ENCODE data around the gene HBS1L. TPM values are rescaled to one million over a fixed set of nuclear protein-coding genes. Genes with fewer than 3 reads are reported as not detected.

The HBS1L gene
- total and polyA plus RNA-seq, 10 of the 15 experiments (the other 5 are each of a cell fraction or from before 2014, with no cell fraction given): 58.7 to 142 (median 78.8) TPM

- TF ChIP-seq, protein P1, sequence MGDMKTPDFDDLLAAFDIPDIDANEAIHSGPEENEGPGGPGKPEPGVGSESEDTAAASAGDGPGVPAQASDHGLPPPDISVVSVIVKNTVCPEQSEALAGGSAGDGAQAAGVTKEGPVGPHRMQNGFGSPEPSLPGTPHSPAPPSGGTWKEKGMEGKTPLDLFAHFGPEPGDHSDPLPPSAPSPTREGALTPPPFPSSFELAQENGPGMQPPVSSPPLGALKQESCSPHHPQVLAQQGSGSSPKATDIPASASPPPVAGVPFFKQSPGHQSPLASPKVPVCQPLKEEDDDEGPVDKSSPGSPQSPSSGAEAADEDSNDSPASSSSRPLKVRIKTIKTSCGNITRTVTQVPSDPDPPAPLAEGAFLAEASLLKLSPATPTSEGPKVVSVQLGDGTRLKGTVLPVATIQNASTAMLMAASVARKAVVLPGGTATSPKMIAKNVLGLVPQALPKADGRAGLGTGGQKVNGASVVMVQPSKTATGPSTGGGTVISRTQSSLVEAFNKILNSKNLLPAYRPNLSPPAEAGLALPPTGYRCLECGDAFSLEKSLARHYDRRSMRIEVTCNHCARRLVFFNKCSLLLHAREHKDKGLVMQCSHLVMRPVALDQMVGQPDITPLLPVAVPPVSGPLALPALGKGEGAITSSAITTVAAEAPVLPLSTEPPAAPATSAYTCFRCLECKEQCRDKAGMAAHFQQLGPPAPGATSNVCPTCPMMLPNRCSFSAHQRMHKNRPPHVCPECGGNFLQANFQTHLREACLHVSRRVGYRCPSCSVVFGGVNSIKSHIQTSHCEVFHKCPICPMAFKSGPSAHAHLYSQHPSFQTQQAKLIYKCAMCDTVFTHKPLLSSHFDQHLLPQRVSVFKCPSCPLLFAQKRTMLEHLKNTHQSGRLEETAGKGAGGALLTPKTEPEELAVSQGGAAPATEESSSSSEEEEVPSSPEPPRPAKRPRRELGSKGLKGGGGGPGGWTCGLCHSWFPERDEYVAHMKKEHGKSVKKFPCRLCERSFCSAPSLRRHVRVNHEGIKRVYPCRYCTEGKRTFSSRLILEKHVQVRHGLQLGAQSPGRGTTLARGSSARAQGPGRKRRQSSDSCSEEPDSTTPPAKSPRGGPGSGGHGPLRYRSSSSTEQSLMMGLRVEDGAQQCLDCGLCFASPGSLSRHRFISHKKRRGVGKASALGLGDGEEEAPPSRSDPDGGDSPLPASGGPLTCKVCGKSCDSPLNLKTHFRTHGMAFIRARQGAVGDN (IDR thresholded peaks at IDR 0.05): no peak
- TF ChIP-seq EZH2 (IDR thresholded peaks at IDR 0.05; ENCODE audit: borderline replicate concordance, control insufficient read depth, low read depth, low read length) (no peak), ESRRA (IDR thresholded peaks at IDR 0.05; ENCODE audit: low read length) (no peak), ZZZ3 (IDR thresholded peaks at IDR 0.05; ENCODE audit: control insufficient read depth, insufficient read length, low read depth) (no peak)
Observed at GRCh38 chr6:135043846-135044245, 10.8 kb downstream of the HBS1L start (continued).

DNA sequence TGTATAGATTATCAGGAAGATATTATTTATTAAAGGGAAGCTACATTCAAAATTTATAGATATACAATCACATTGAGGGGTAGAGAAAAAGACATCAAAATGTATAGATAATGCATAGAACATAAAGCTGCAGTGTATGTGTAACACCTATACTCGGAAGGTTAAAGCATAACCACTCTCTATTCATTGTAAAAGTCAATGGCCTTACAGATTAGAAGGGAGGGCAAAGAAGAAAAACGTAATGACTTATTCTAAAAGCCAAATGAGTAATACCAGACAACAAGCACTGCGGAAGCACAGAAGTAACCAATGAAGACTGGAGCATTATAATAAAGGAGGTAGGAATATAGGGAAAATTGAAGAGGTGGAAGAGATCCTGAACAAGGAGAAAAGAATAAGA, 11.3 kb downstream of the HBS1L start:
- peaks cover 3 to 20% of the 10 kb centered on the region in 2 experiments for H3K36me3 ChIP-seq (ENCODE audit: control insufficient read depth in 2 of 2, insufficient read depth in 2 of 2, low read length in 1 of 2)
- no peak for TF ChIP-seq BCL11A (IDR thresholded peaks at IDR 0.05; ENCODE audit: low read depth, low read length)
- TF ChIP-seq RB1 (IDR thresholded peaks at IDR 0.05; ENCODE audit: borderline replicate concordance): no peak
- TF ChIP-seq SP1 (IDR thresholded peaks at IDR 0.05; ENCODE audit: low read depth, low read length): no peak
- no peak for TF ChIP-seq ZNF274 (IDR thresholded peaks at IDR 0.05; ENCODE audit: insufficient read depth, insufficient read length)
- TF ChIP-seq, protein P2, sequence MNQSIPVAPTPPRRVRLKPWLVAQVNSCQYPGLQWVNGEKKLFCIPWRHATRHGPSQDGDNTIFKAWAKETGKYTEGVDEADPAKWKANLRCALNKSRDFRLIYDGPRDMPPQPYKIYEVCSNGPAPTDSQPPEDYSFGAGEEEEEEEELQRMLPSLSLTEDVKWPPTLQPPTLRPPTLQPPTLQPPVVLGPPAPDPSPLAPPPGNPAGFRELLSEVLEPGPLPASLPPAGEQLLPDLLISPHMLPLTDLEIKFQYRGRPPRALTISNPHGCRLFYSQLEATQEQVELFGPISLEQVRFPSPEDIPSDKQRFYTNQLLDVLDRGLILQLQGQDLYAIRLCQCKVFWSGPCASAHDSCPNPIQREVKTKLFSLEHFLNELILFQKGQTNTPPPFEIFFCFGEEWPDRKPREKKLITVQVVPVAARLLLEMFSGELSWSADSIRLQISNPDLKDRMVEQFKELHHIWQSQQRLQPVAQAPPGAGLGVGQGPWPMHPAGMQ (IDR thresholded peaks at IDR 0.05; ENCODE audit: borderline replicate concordance): no peak
- TF ChIP-seq JUND (IDR thresholded peaks at IDR 0.05; ENCODE audit: low read depth, low read length): no peak
- no peak for TF ChIP-seq CBX5 (IDR thresholded peaks at IDR 0.05; ENCODE audit: low read depth)
- TF ChIP-seq ETV6 (conservative IDR thresholded peaks at IDR 0.05 in 1 of 2, IDR thresholded peaks at IDR 0.05 in 1 of 2; ENCODE audit: borderline replicate concordance in 1 of 2, low read depth in 1 of 2): no peak
- TF ChIP-seq SMAD1 (IDR thresholded peaks at IDR 0.05; ENCODE audit: low read depth, partially characterized antibody): no peak
- TF ChIP-seq, protein P3, sequence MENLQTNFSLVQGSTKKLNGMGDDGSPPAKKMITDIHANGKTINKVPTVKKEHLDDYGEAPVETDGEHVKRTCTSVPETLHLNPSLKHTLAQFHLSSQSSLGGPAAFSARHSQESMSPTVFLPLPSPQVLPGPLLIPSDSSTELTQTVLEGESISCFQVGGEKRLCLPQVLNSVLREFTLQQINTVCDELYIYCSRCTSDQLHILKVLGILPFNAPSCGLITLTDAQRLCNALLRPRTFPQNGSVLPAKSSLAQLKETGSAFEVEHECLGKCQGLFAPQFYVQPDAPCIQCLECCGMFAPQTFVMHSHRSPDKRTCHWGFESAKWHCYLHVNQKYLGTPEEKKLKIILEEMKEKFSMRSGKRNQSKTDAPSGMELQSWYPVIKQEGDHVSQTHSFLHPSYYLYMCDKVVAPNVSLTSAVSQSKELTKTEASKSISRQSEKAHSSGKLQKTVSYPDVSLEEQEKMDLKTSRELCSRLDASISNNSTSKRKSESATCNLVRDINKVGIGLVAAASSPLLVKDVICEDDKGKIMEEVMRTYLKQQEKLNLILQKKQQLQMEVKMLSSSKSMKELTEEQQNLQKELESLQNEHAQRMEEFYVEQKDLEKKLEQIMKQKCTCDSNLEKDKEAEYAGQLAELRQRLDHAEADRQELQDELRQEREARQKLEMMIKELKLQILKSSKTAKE (IDR thresholded peaks at IDR 0.05; ENCODE audit: low read depth, poor library complexity, severe bottlenecking): no peak

More for the DNA sequence above, 11.3 kb downstream of the HBS1L start:
- ChIA-PET POLR2A (interaction anchor here (0.9 to 1.3 kb wide), 5 partner anchors 8 to 39 kb away, joined by 3 to 5 read pairs (median 4); partner anchors contain the start of gene HBS1L), RAD21 (ENCODE audit: unreplicated experiment) (interaction anchor here (0.6 to 3.7 kb wide), 4 partner anchors 14 to 39 kb away, joined by 3 to 13 read pairs (median 4); no protein-coding TSS in a partner anchor), CTCF (interaction anchor here (0.8 to 1.3 kb wide), 4 partner anchors 9 to 99 kb away, joined by 3 to 5 read pairs (median 3); no protein-coding TSS in a partner anchor), SMC1A (ENCODE audit: uncharacterized antibody, unreplicated experiment) (interaction anchor here (0.8 to 1.7 kb wide), 12 partner anchors 8 to 101 kb away, joined by 3 to 7 read pairs (median 3); no protein-coding TSS in a partner anchor)
- H3K4me3 ChIP-seq: no peak overlapping the region
- H3K9me3 ChIP-seq (replicated peaks; ENCODE audit: control insufficient read depth, insufficient read depth, low read length): no peaks in the 10 kb centered on the region
- intact Hi-C loops (cut with micrococcal nuclease; ENCODE audit: unreplicated experiment) (no loop called here), in situ Hi-C loops (cut with MboI) (no loop called here)
- no peak for ATAC-seq
- H3K4me1 ChIP-seq (ENCODE audit: control insufficient read depth, insufficient read depth, low read length): peaks cover 9% of the 10 kb centered on the region
- BruUV-seq (replicated peaks): no TSS peak
- DNase-seq (ENCODE audit: low read depth, low spot score): no peak
- WGBS (ENCODE audit: insufficient coverage, insufficient replicate concordance, low lambda C conversion rate, missing lambda C conversion rate): 44% methylated on average over 3 of the region's 3 CpGs
- no peak overlapping the region for H2AFZ ChIP-seq (ENCODE audit: control insufficient read depth, low read depth, low read length)
- FAIRE-seq: no peak
- no peak overlapping the region for H3K4me2 ChIP-seq (ENCODE audit: control insufficient read depth, insufficient read depth)
- no peaks in the 10 kb centered on the region for H3K27me3 ChIP-seq (replicated peaks in 1 of 2; ENCODE audit: control insufficient read depth in 2 of 2, insufficient read depth in 2 of 2, low read length in 1 of 2)
- no peak overlapping the region for H3K9ac ChIP-seq (ENCODE audit: control insufficient read depth, insufficient read depth, low read length)
- H4K20me1 ChIP-seq (ENCODE audit: control insufficient read depth, insufficient read depth): no peaks in the 10 kb centered on the region
- peaks cover 55% of the 10 kb centered on the region for H3K79me2 ChIP-seq (ENCODE audit: control insufficient read depth, insufficient read depth, low read length)
- no peak overlapping the region for H3K27ac ChIP-seq (ENCODE audit: control insufficient read depth, insufficient read depth)

Measured in GM12878 (cell line).